GM08714 (cell line): Measurements from ENCODE around the gene COG3.

Source experiments
- H3K4me3 ChIP-seq: fragments of 200-500 bp; sonication (Bioruptor generic); 2 replicates; pipeline ENCODE4 v1.5.1; 2014; ENCODE audit warnings: mild to moderate bottlenecking, low read length, inconsistent platforms
- ZNF274 ChIP-seq: IDR thresholded peaks from 2 replicates; pipeline ENCODE4 v1.6.1; 2012; ENCODE audit warnings: mild to moderate bottlenecking, low read depth, low read length

Gene COG3

DNA sequence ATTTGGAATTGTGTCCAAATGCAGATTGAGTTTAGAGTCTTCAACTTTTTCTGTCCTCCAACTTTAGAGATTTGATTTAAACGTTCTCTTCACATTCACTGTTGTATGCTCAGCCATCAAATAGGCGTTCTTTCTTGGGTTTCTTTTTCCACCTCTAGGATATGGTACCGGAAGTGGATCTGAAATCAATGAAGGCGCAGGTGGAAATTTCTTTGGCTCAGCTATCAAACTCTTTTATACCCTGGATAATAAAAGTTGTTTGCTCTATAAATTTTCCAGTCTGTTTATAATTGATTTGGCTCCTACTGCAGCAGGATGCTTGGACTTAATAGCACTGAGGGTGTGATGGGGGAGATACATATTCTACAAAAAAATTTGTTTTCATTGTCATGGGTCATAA, 1.6 kb downstream of the COG3 start:
- no peak for TF ChIP-seq ZNF274
- H3K4me3 ChIP-seq, result peak overlapping the region; percentile 69; the same call in 1 of the 2 replicates

- no peak for TF ChIP-seq ZNF274
- no peak overlapping the region for H3K4me3 ChIP-seq
Measured at GRCh38 chr13:45468635-45469034, 3.9 kb downstream of the COG3 start.

DNA sequence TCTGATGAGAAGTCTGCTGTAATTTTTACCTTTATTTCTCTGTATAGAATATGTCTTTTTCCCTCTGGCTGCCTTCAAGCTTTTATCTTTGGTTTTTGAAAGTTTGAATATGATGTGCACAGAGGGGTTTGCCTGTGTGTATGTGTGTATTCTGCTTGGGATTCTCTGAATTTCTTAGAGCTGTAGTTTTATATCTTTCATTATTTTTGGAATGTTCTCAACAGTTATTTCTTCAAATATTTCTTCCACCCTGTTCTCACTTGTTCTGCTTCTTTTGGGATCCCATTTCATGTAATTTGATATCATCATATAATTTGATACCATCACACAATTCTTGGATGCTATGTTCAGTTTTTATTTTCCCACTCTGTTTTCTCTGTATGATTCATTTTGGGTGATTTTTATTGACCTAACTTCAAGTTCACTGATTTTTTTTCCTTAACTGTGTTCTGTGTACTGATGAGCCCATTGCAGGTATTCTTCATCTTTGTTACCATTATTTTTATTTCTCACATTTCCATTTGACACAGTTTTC, 7.5 kb downstream of the COG3 start:
- no peak overlapping the region for H3K4me3 ChIP-seq
- TF ChIP-seq ZNF274, result no peak

- no peak overlapping the region for H3K4me3 ChIP-seq
- TF ChIP-seq ZNF274, result no peak
Measured at GRCh38 chr13:45473627-45474026, 8.9 kb downstream of the COG3 start.

DNA sequence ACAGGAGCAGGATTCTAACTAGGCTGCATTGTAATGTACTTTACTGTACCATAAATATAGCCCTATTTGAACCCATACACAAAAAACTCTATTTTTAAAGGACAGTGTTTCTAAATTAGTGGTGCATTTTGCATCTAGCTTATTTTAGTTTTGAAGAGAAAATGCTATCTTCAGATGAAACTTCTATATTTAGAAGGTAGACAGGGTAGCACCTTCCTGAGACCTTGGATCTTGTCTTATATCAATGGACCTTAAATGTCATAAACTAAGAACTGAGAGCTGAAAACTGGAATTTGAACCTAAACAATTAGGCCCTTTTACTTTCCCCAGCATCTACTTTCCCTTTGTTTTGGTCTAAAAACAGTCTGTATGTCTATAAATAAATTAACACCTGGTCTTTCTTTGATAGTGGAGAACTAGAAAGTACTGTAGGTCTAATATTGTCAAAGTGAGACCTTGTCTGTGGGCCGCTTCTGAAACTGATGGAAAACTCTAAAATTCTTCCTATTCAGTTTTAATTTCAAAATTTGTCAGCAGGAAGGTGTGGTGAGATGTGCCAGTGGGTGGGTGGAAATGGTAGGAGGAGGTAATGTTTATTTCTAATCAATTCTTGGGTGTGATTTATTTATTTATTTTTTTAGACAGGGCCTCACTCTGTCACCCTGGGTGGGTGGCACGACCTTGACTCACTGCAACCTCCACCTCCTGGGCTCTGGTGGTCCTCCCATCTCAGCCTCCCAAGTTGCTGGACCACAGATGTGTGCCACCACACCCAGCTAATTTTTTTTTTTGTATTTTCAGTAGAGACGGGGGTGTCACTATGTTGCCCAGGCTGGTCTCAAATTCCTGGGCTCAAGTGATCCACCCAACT, 10.1 kb downstream of the COG3 start:
- no peak for TF ChIP-seq ZNF274
- H3K4me3 ChIP-seq, result no peak overlapping the region

DNA sequence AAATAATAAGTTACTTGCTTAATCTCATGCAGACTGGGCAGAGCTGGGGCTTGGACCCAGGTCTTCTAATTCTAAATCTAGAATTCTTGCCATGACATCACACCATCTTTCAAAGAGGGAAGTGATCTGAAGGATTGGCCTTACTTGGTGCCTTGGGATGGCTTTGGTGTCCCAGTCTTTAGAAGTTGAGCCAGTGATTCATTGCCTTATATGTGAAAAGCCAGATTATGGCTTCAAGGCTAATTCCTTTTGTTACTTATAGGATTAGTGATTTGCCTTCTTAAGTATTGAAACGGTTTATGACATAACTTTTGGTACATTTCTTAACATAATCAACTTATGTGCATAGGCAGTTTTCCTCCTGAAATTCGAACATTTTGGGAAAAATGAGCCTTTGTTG, 14.9 kb downstream of the COG3 start:
- no peak for TF ChIP-seq ZNF274
- H3K4me3 ChIP-seq, result no peak overlapping the region

DNA sequence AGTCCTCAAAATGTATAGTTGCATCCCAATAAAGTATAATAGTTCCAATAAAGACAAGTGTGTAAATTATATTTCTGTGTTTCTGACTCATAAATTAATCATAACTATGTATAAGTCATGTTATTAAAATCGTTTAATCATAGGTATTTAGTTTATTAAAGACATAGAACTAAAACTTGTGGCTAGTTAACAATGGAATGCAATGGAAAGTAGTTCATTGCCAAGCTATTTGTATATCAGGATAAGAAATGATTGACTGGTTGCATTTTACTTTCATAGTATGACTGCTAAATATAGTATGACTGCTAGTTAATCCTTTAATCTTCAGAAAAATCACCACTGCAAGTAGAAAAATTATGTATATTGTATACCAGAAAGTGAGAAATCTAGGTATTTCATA, 16.9 kb downstream of the COG3 start:
- no peak for TF ChIP-seq ZNF274
- H3K4me3 ChIP-seq, result no peak overlapping the region

DNA sequence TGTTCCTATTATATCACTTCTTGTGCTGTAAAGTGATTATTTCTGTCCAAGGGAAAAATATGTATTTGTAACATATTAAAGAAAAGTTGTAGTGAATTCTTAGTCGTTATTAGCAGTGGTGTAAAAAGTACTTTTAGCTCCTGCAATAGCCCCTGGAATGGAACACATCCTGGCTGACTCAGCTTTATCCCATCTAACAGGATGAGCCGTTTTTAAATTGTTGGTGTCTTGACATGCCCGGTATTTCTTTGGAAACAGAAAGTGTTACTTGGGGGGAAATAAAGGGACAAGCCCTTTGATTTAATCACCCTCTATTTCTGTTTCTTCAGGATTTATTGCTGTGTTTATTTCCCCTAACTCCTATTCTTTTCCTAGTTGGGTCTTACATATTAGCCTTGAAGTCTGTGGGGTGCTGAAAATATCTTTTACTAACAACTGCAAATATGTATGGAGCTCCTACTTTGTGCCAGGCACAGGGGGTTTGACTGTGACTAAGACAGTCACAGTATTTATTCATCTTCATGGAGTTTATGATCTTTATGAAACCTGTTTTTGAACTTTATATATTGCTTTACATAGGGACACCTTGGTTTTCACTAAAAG, 17.9 kb downstream of the COG3 start:
- TF ChIP-seq ZNF274, result no peak
- H3K4me3 ChIP-seq, result no peak overlapping the region

DNA sequence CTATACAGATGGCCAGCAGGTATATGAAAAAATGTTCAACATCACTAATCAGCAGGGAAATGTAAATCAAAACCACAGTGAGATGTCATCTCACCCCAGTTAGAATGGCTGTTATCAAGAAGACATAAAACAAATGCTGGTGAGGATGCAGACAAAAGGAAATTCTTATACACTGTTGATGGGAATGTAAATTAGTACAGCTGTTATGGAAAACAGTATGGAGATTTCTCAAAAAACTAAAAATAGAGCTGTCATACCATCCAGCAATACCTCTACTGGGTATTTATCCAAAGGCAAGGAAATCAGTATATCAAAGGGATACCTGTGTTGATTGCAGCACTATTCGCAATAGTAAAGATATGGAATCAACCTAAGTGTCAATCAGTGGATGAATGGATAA, 22.9 kb downstream of the COG3 start:
- H3K4me3 ChIP-seq, result no peak overlapping the region
- no peak for TF ChIP-seq ZNF274

DNA sequence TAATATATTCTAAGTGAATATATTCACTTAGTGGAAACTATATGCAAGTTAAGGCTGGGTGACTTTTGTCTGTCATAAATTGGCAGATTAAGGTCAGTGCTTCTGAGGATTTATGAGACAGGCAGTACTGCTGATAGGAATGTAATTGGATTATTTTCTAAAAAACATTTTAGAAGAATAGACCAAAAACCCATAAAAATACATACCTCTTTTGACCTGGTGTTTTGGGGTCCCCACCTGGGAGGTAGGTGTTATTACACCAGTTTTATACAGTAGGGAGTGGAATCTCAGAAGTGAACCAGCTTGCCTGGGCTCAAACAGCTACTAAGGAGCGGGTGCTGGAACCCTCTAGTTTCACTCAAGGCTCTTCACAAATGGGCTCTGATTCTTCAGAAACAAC, 25.3 kb downstream of the COG3 start:
- no peak overlapping the region for H3K4me3 ChIP-seq
- TF ChIP-seq ZNF274, result no peak

DNA sequence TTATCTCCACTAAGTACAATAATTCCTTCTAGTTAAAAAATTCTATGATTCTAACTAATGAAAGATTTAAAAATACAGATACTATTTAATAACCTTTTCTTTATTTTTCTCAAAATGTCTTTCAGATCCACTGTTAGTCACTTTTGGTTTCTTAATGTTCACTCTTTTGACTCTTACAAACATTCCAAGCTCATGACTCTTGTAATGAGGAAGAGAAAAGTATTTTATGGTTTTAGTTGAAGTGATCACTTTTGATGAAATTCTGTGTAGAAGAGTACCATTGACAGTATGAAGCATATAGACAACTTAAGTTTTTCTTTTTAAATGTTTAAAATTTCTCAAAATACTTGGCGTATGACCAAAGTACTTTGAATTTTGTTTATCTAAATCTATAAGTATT, 27.8 kb downstream of the COG3 start:
- no peak overlapping the region for H3K4me3 ChIP-seq
- no peak for TF ChIP-seq ZNF274

DNA sequence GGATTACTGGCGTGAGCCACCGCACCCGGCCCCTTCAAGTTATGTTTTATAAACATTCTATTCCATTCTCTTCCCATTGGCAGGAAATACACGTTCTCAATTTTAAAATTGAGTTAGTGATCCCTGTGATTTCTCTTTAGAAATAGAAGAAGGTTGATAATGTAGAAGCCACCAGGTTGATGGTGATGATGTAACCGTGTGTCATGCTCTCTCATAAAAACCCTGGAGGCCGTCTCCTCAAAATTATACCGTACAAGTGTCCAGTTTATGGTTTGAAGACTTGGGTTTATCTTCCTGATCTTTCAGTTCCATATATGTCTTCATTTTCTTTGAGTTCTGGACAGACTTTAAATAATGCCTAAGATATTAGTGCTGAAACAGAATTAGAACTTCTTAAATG, 32.2 kb downstream of the COG3 start:
- no peak for TF ChIP-seq ZNF274
- no peak overlapping the region for H3K4me3 ChIP-seq

- no peak for TF ChIP-seq ZNF274
- H3K4me3 ChIP-seq, result no peak overlapping the region
Measured at GRCh38 chr13:45500492-45501174, 35.9 kb downstream of the COG3 start.

- TF ChIP-seq ZNF274, result no peak
- H3K4me3 ChIP-seq, result no peak overlapping the region
Measured at GRCh38 chr13:45501175-45501526, 36.4 kb downstream of the COG3 start.

GRCh38 chr13:45503658-45504057, 38.9 kb downstream of the COG3 start:
- no peak overlapping the region for H3K4me3 ChIP-seq
- TF ChIP-seq ZNF274, result no peak
